Adrenal gland (tissue), 5 donors: ENCODE results near the gene C2CD2L.

Experiments used
- POLR2A ChIP-seq, 2 donors: fragments of 450-650 bp; IDR thresholded peaks; one replicate each; pipeline ENCODE4 v1.6.1; 2017; ENCODE audit warnings: antibody characterized with exemption in 2 of 2, mild to moderate bottlenecking in 2 of 2, moderate library complexity in 1 of 2
- TF ChIP-seq, protein P1 (sequence below), 6 experiments: fragments of 450-650 bp in 4 of 6; fragments of 200-600 bp in 2 of 6; sonication (generic) in 1 of 6; IDR thresholded peaks; 1 replicate in 5 of 6; 2 replicates in 1 of 6; pipeline versions ENCODE4 v1.5.1 to v1.8.0; 2016 to 2021; ENCODE audit warnings: antibody characterized with exemption in 6 of 6, mild to moderate bottlenecking in 2 of 6, moderate library complexity in 1 of 6
- donor health status: DM: no; HTN: no; CAD: no.

DNA sequence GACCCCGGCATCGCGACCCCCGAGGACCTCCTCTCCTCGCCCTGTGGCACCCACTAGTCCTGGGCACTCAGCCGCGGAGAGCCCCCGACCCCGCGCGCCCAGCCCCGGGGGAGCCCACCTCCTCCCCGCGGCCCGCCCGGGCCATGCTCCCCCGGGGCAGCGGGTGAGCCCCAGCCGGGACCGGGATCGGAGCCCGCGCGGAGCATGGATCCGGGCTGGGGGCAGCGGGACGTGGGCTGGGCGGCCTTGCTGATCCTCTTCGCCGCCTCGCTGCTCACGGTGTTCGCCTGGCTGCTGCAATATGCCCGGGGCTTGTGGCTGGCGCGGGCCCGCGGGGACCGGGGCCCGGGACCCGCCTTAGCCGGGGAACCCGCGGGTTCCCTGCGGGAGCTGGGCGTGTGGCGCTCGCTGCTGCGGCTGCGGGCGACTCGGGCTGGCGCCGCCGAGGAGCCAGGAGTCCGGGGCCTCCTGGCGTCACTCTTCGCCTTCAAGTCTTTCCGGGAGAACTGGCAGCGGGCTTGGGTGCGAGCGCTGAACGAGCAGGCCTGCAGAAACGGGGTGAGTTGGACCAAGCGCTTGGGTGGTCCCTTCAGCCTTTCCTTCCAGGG lies 498 bp downstream of the C2CD2L start:
- TF ChIP-seq, protein P1, sequence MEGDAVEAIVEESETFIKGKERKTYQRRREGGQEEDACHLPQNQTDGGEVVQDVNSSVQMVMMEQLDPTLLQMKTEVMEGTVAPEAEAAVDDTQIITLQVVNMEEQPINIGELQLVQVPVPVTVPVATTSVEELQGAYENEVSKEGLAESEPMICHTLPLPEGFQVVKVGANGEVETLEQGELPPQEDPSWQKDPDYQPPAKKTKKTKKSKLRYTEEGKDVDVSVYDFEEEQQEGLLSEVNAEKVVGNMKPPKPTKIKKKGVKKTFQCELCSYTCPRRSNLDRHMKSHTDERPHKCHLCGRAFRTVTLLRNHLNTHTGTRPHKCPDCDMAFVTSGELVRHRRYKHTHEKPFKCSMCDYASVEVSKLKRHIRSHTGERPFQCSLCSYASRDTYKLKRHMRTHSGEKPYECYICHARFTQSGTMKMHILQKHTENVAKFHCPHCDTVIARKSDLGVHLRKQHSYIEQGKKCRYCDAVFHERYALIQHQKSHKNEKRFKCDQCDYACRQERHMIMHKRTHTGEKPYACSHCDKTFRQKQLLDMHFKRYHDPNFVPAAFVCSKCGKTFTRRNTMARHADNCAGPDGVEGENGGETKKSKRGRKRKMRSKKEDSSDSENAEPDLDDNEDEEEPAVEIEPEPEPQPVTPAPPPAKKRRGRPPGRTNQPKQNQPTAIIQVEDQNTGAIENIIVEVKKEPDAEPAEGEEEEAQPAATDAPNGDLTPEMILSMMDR (IDR thresholded peaks at IDR 0.05) = no peak
- TF ChIP-seq POLR2A (IDR thresholded peaks at IDR 0.05) = no peak
